ENCODE measurements around the gene ERC2.
A peak's percentile ranks its signal among the peaks of the same experiment; 100 is the strongest.

Gene ERC2

GRCh38 chr3:55484801-55485791, 983.2 kb downstream of the ERC2 start:
- POLR2A ChIA-PET = no interaction called here
- Histone ChIP-seq H3K27ac (ENCODE audit: extremely low read depth, low read depth, low read length) (peak overlapping the region; percentile 97), H3K4me3 (ENCODE audit: low read depth, low read length) (peak overlapping the region; percentile 72), H3K9me3 (ENCODE audit: control insufficient read depth, insufficient read depth, low read depth, low read length) (no peaks in the 10 kb centered on the region), H3K4me1 (ENCODE audit: control insufficient read depth, insufficient read depth, low read length) (peaks cover 8% of the 10 kb centered on the region), H3K36me3 (ENCODE audit: control insufficient read depth in 2 of 2, insufficient read depth in 1 of 2, low read length in 2 of 2) (peaks cover 0 to 12% of the 10 kb centered on the region in 2 experiments; a peak in 2 of 3 replicates)
- CTCF ChIA-PET = interaction anchor here (0.5 to 0.9 kb wide), 3 partner anchors 24 to 141 kb away, joined by 3 read pairs; no protein-coding TSS in a partner anchor
- TF ChIP-seq ZNF184 (tag by site-specific recombination; IDR thresholded peaks at IDR 0.05) (no peak), ZBTB17 (tag by site-specific recombination; IDR thresholded peaks at IDR 0.05) (peak; percentile 96), ZNF23 (tag by site-specific recombination; IDR thresholded peaks at IDR 0.05; ENCODE audit: borderline replicate concordance) (no peak), ZNF169 (tag by site-specific recombination; IDR thresholded peaks at IDR 0.05) (no peak), ZNF518A (tag by site-specific recombination; conservative IDR thresholded peaks at IDR 0.05; ENCODE audit: low read depth) (no peak), ZNF645 (tag by site-specific recombination; IDR thresholded peaks at IDR 0.05) (0 out of 2 replicates have a peak, but pooled peaks have one; percentile 18), ZNF626 (tag by site-specific recombination; IDR thresholded peaks at IDR 0.05) (no peak), ZNF561 (tag by site-specific recombination; IDR thresholded peaks at IDR 0.05; ENCODE audit: borderline replicate concordance) (peak; percentile 45; the same call in 1 of the 2 replicates), ZSCAN4 (tag by site-specific recombination; IDR thresholded peaks at IDR 0.05) (peak; percentile 95), ZNF513 (tag by site-specific recombination; IDR thresholded peaks at IDR 0.05) (no peak), BCL6B (tag by site-specific recombination; IDR thresholded peaks at IDR 0.05) (no peak), ZNF426 (tag by site-specific recombination; IDR thresholded peaks at IDR 0.05) (no peak), IKZF3 (tag by site-specific recombination; IDR thresholded peaks at IDR 0.05) (no peak), ZNF785 (tag by site-specific recombination; IDR thresholded peaks at IDR 0.05) (no peak), ZNF140 (tag by site-specific recombination; IDR thresholded peaks at IDR 0.05) (no peak), ZNF138 (tag by site-specific recombination; IDR thresholded peaks at IDR 0.05; ENCODE audit: borderline replicate concordance) (no peak), ZNF398 (tag by site-specific recombination; IDR thresholded peaks at IDR 0.05) (peak; percentile 85), ZNF704 (tag by site-specific recombination; IDR thresholded peaks at IDR 0.05) (no peak), ZNF311 (tag by site-specific recombination; IDR thresholded peaks at IDR 0.05; ENCODE audit: borderline replicate concordance) (no peak), ZNF560 (tag by site-specific recombination; IDR thresholded peaks at IDR 0.05; ENCODE audit: borderline replicate concordance) (no peak)

Measured in HEK293 (cell line).